GM18498 (cell line): Measurements from ENCODE around the gene OCA2.

Experiments
- ATAC-seq: cut with Tn5 transposase; IDR thresholded peaks from one replicate; pipeline ENCODE4 v1.9.1; 2021; ENCODE audit warnings: mild to moderate bottlenecking, moderate library complexity; ENCODE audit not compliant: unreplicated experiment

The OCA2 gene

GRCh38 chr15:28082891-28083684, 16.0 kb downstream of the OCA2 start:
- ATAC-seq: no peak

- ATAC-seq: no peak
Observed at GRCh38 chr15:28081594-28081993, 17.5 kb downstream of the OCA2 start.

- no peak for ATAC-seq
Observed at GRCh38 chr15:28080386-28080785, 18.7 kb downstream of the OCA2 start.

DNA sequence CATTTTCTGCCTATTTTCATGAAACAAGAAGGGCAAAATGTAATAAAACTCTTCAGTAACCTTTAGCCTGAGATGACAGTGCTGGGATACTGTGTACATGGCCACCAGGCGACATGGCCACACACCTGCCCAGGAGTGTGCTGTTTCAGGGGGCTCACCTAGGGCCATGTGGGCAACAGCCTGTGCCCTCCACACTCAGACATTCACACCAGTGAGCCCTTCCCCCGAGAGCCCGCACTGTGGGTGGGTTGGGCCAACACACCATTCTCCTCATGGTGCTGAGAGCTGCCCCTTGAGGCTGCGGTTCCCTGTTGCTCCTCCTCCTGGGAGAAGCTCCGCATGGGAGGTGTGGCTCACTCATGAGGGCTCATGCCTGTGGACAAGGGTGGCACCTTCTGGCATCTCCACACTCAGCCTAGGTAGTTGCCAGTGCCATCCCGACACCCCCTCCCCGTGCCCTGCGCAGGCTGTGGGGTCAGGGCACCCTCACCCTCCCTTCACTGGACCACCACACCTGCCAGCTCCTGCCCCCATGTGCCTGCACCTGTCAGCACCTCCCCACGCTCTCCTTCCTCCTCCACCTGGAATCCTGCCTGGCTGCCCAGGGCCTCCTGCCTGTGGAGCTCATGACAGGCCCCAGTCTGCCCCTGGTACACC, 19.7 kb downstream of the OCA2 start:
- no peak for ATAC-seq

GRCh38 chr15:28078191-28078719, 20.9 kb downstream of the OCA2 start:
- ATAC-seq: no peak

GRCh38 chr15:28075573-28075972, 23.5 kb downstream of the OCA2 start:
- no peak for ATAC-seq

GRCh38 chr15:28068930-28069329, 30.2 kb downstream of the OCA2 start:
- ATAC-seq: no peak

DNA sequence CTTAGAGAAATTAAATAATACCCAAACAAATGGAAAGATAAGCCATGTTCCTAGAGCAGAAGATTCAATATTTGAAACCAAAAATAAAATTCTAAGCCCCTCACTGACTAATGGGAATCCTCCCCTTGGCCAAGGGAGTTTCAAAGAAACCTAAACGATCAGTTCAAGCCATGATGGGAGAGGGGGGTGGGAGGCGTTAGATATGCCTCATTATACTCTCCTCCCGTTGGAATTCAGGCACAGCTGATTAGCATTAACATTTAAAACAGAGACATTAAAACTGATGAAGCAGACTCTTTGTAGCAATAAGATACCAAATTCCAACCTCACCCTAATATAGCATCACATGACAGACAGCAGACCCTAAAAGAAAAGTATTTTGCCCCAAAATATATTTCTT, 32.9 kb downstream of the OCA2 start:
- no peak for ATAC-seq

- ATAC-seq: no peak
Observed at GRCh38 chr15:28060005-28060404, 39.1 kb downstream of the OCA2 start.

DNA sequence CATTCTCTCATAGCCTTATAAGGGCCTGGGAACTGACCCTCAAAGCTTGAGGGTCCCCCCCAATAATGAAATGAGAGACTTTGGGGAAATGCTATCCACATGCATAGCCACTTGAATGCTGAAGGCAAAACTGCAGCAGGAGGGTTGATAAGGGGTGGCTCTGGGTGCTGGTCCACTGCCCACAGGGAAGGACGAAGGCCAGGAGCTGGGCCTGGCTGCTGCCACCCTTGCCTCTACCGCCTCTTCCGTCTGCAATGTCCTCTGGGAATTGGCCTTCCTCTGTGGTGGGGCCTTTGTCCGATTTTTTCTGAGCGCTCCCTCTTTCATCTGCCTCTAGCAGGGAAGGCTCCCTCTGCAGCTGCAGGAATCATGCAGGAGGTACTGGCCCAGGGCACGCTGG, 41.0 kb downstream of the OCA2 start:
- ATAC-seq: no peak

DNA sequence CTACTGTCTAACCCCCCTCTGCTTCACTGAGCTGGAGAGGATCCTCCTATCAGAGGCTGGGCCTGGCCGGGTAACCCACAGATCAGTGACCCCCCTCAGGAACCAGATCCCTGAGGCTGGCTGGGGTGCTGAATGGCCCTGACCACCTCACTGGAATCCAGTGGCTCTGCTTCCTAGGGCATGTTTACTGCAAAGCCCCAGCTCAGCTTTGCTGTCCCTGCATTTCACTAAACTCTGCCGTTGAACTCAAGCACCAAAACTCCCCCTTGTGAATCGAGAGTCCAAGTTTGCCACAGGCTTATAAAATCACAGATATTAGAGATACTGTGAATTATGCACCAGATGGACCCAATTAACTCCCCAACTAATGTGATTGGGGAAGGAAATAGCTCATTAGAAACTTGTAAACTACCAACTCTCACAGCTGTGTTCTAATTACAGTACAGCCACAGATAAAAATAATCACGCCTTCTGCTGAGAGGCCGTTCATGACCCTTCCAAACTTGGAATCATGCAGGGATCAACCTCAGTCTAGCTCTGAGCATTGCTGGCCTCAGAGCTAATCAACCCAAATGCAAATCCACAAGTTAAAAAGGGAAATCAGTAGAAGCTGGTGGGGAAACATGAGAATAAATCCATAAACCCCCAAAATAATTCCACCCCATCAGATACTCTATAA, 47.0 kb downstream of the OCA2 start:
- no peak for ATAC-seq

- ATAC-seq: no peak
Observed at GRCh38 chr15:28049581-28049980, 49.5 kb downstream of the OCA2 start.

GRCh38 chr15:28047277-28047676, 51.8 kb downstream of the OCA2 start:
- ATAC-seq: no peak

- ATAC-seq: no peak
Observed at GRCh38 chr15:28044121-28044672, 54.9 kb downstream of the OCA2 start.

DNA sequence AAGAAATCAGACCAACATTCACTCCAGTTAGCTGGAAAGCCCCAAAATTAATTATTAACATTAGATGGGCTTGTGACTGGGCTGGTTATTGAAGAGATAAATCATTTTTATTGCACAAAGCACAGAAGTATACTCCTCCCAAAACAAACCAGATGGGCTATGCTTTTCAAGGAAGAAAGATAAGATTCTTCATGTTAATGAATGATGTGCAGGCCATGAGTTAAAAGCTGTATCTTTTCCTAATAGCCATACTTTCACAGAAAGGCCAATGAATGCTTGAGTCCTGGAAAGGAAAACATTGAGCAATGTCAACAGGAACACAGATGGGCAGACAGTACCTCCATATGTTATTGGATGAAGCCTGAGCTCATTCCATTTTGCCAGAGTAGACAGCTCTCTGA, 55.4 kb downstream of the OCA2 start:
- ATAC-seq: no peak

DNA sequence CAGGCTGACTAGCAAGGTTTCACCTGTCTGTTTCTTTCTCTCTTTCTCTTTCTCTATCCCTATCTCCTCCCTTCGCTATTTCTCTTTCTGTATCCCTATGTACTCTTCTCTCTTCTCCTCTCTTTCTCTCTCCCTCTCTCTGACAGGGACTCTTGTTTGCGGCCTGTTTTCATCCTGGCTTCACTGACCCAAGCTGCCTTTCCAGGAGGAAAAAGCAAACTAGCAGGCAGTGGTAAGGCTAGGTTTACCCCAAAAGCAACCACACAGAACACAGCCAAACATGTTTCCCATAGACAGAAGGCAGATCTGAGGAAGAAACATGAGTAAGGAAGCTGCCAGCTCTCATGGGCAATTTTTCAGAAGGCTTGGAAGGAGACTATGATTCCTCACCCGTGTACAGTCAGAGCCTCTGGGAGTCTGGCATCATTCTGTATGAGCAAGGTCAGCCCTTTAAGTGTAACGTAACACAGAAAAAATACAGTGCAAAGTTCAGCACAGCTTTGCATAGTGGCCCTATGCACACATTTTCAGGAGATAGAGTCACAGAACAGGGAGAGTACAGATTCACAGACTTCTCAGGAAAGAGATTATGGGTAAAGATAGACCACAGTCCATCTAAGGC, 61.0 kb downstream of the OCA2 start:
- no peak for ATAC-seq

DNA sequence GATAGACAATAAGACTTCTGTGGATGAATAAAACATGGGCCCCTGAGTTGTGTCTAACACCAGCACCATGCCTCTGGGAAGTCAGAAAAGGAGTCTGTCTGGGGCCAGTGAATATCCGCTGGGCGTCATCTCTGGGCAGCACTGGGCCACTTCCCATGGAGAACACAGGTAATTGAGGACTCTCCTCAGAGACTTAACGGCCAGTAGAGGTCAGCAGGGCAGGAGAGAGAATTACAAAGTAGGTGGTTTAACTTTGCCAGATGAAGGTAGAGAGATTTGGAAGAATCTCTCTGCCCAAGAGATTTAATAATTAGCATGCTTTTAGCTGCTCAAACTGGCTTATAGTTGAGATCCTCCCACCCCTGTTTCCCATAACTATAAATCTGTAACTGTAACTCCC, 65.7 kb downstream of the OCA2 start:
- ATAC-seq: no peak

GRCh38 chr15:28030801-28031200, 68.3 kb downstream of the OCA2 start:
- ATAC-seq: no peak

DNA sequence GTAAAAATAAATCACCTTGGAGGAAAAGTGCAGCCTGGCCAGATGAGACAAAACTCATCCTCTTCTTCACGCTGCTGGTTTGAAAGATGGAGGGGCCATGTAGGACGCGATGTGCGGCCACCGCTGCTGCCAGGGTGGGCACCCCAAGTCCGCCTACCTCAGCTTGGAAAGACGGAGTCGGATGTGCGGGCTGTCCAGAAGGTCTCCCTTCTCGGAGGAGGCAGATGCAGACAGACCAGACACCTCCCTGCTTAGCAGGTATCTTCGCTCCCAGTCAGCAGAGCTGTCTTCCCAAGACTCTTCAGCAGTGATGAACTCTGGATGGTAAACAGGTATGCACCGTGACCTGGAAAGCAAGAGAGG, 71.4 kb downstream of the OCA2 start:
- no peak for ATAC-seq

- ATAC-seq: no peak
Observed at GRCh38 chr15:28026764-28027713, 72.1 kb downstream of the OCA2 start.
